Stomach (tissue), 4 donors: ENCODE data around the gene NCEH1.

Experiments used
- EP300 ChIP-seq: sonication (generic); formaldehyde crosslinking; IDR thresholded peaks from one replicate; pipeline ENCODE4 v1.6.1; 2017; ENCODE audit warnings: antibody characterized with exemption
- POLR2A ChIP-seq, 4 donors: fragments of 450-650 bp; IDR thresholded peaks; one replicate each; pipeline ENCODE4 v1.6.1; 2016; ENCODE audit warnings: antibody characterized with exemption in 4 of 4, control low read depth in 2 of 4, mild to moderate bottlenecking in 1 of 4, moderate library complexity in 1 of 4
- POLR2AphosphoS5 ChIP-seq, 3 donors: sonication (generic); formaldehyde crosslinking; IDR thresholded peaks; one replicate each; pipeline ENCODE4 v1.6.1; 2016; ENCODE audit warnings: antibody characterized with exemption in 3 of 3
- TF ChIP-seq, protein P1 (sequence below), 7 experiments: fragments of 450-650 bp in 4 of 7; fragments of 200-600 bp in 3 of 7; sonication (generic) in 3 of 7; IDR thresholded peaks; one replicate each; pipeline ENCODE4 v1.5.1; 2016 to 2019; ENCODE audit warnings: antibody characterized with exemption in 7 of 7, control low read depth in 2 of 7, mild to moderate bottlenecking in 1 of 7

DNA sequence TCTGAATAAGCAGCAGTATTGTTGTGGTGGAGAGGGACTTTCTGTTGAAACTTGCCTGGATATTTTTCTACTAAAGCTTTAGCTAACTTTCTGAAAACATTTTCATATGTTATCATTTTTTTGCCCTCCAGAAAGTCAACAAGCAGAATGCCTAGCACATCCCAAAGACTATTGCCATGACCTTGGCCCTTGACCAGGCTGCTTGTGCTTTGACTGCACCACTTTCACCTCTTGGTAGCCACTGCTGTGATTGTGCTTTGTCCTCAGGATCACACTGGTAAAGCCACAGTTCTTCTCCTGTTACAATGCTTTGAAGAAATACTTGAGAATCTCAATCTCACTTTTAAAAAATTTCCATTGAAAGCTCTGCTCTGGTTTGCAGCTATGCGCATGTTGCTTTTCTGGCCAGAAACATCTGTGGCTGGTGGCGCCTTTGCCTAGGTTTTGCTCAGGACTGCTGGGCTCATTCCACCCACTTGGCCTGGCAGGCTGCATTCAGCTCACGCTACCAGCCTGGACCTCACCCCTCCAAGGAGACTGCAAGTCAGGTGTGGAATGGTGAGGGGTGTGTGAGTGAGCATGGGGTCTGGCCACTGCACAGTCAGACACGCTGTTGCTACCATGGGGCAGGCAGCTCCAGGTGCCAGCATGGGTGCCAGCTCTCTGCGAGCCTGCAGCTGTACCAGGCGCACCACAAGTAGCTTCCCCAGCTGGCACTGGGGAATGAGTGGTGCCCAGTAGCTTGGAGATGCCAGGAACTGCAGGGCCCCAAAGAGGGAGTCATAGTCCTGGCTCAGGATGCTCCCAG, 97.8 kb downstream of the NCEH1 start:
- TF ChIP-seq, protein P1, sequence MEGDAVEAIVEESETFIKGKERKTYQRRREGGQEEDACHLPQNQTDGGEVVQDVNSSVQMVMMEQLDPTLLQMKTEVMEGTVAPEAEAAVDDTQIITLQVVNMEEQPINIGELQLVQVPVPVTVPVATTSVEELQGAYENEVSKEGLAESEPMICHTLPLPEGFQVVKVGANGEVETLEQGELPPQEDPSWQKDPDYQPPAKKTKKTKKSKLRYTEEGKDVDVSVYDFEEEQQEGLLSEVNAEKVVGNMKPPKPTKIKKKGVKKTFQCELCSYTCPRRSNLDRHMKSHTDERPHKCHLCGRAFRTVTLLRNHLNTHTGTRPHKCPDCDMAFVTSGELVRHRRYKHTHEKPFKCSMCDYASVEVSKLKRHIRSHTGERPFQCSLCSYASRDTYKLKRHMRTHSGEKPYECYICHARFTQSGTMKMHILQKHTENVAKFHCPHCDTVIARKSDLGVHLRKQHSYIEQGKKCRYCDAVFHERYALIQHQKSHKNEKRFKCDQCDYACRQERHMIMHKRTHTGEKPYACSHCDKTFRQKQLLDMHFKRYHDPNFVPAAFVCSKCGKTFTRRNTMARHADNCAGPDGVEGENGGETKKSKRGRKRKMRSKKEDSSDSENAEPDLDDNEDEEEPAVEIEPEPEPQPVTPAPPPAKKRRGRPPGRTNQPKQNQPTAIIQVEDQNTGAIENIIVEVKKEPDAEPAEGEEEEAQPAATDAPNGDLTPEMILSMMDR (IDR thresholded peaks at IDR 0.05), result no peak
- no peak for TF ChIP-seq POLR2AphosphoS5 (IDR thresholded peaks at IDR 0.05)
- TF ChIP-seq POLR2A (IDR thresholded peaks at IDR 0.05), result no peak
- TF ChIP-seq EP300, result no peak
